HepG2 (cell line): ENCODE data around the gene TIMM13. TPM values are rescaled to one million over a fixed set of nuclear protein-coding genes. Genes with fewer than 3 reads are reported as not detected.
A peak's percentile ranks its signal among the peaks of the same experiment; 100 is the strongest.

ENCODE experiments used
- DNMT1 ChIP-seq: sonication (generic); formaldehyde crosslinking; IDR thresholded peaks from 2 replicates; pipeline ENCODE4 v1.5.1; 2020; ENCODE audit warnings: mild to moderate bottlenecking, missing genetic modification reagents
- DNMT3B ChIP-seq: conservative IDR thresholded peaks from 2 replicates; pipeline ENCODE4 v1.6.1; 2016; ENCODE audit warnings: missing biosample characterization, control low read depth
- MED8 ChIP-seq: sonication (generic); formaldehyde crosslinking; IDR thresholded peaks from 2 replicates; pipeline ENCODE4 v1.8.1; 2023; ENCODE audit warnings: mild to moderate bottlenecking, missing genetic modification reagents; ENCODE audit not compliant: insufficient replicate concordance
- NBN ChIP-seq: fragments of 450-650 bp; conservative IDR thresholded peaks from 2 replicates; pipeline ENCODE4 v1.6.1; 2017
- NFIB ChIP-seq: sonication (generic); formaldehyde crosslinking; IDR thresholded peaks from 2 replicates; pipeline ENCODE4 v1.9.0; 2021; ENCODE audit warnings: missing genetic modification reagents, mild to moderate bottlenecking, borderline replicate concordance
- PLSCR1 ChIP-seq: sonication (generic); formaldehyde crosslinking; IDR thresholded peaks from 2 replicates; pipeline ENCODE4 v1.5.0; 2020; ENCODE audit warnings: missing genetic modification reagents, mild to moderate bottlenecking, borderline replicate concordance
- POGK ChIP-seq: sonication (generic); formaldehyde crosslinking; conservative IDR thresholded peaks from 2 replicates; pipeline ENCODE4 v1.8.0; 2022; ENCODE audit warnings: mild to moderate bottlenecking, moderate library complexity, missing genetic modification reagents
- SP1 ChIP-seq, 2 experiments: fragments of 450-650 bp in 1 of 2; sonication (generic) in 1 of 2; formaldehyde crosslinking in 1 of 2; IDR thresholded peaks; 2 replicates each; pipeline versions ENCODE4 v1.4.0 to v1.6.1; 2016 to 2020; ENCODE audit warnings: missing genetic modification reagents in 1 of 2
- ZHX2 ChIP-seq, 2 experiments: sonication (generic) in 1 of 2; formaldehyde crosslinking in 1 of 2; IDR thresholded peaks; 2 replicates each; pipeline versions ENCODE4 v1.6.1 to v1.9.0; 2014 to 2022; ENCODE audit warnings: antibody characterized with exemption in 1 of 2, borderline replicate concordance in 1 of 2, inconsistent platforms in 1 of 2, low read depth in 1 of 2, missing genetic modification reagents in 1 of 2
- ZNF20 ChIP-seq: sonication (generic); formaldehyde crosslinking; IDR thresholded peaks from 2 replicates; pipeline ENCODE4 v1.4.0; 2020; ENCODE audit warnings: mild to moderate bottlenecking, moderate library complexity, missing genetic modification reagents
- ZNF512B ChIP-seq: sonication (generic); formaldehyde crosslinking; IDR thresholded peaks from 2 replicates; pipeline ENCODE4 v1.5.1; 2020; ENCODE audit warnings: missing genetic modification reagents, mild to moderate bottlenecking, borderline replicate concordance
- ZNF670 ChIP-seq: sonication (generic); formaldehyde crosslinking; IDR thresholded peaks from 2 replicates; pipeline ENCODE4 v1.8.0; 2022; ENCODE audit warnings: mild to moderate bottlenecking, missing genetic modification reagents, borderline replicate concordance
- ZSCAN5A ChIP-seq: sonication (generic); formaldehyde crosslinking; IDR thresholded peaks from 2 replicates; pipeline ENCODE4 v1.8.0; 2022; ENCODE audit warnings: mild to moderate bottlenecking, missing genetic modification reagents, borderline replicate concordance
- polyA plus RNA-seq, 8 experiments: library from polyadenylated mRNA; depleted of rRNA in 3 of 8; stranded (reverse) in 7 of 8; unstranded in 1 of 8; fragments of >200 nt; fragmentation: Illumina TruSeq in 4 of 8; extraction: Trizol in 4 of 8; gene quantifications; 2 replicates each; pipeline versions ENCODE4 v1.2.1 to v1.2.3, GENCODE V29; 2011 to 2016; ENCODE audit warnings: low read depth in 4 of 8, missing spikeins in 1 of 8, mixed read lengths in 1 of 8; ENCODE audit not compliant: insufficient read depth in 1 of 8
- total RNA-seq, 5 experiments: library from RNA; depleted of rRNA; stranded (reverse); fragments of >200 nt; fragmentation: Illumina TruSeq; extraction: Trizol; gene quantifications; 2 replicates each; pipeline ENCODE4 v1.2.3, GENCODE V29; 2016; ENCODE audit warnings: low read depth in 1 of 5

The TIMM13 gene
- total and polyA plus RNA-seq, 2 of the 13 experiments (the other 11 are each of a cell fraction or from before 2014, with no cell fraction given): 48.4 to 108 TPM

GRCh38 chr19:2427429-2428320, at the start of gene TIMM13 (continued):
- no peak for TF ChIP-seq PLSCR1 (CRISPR knock-in tag)
- TF ChIP-seq MED8: peak; percentile 41
- TF ChIP-seq NFIB (CRISPR knock-in tag): no peak
- TF ChIP-seq DNMT1: no peak
- TF ChIP-seq ZNF670 (CRISPR knock-in tag): no peak
- TF ChIP-seq ZNF20 (CRISPR knock-in tag): peak; percentile 86; the same call in 1 of the 2 replicates
- no peak for TF ChIP-seq NBN
- peak; percentile 82 for TF ChIP-seq ZSCAN5A
- TF ChIP-seq DNMT3B: 0 out of 2 replicates have a peak, but pooled peaks have one; percentile 24
- 0 out of 2 replicates have a peak, but pooled peaks have one; percentile 54 for TF ChIP-seq POGK (CRISPR knock-in tag)
- peak; percentile 6; the same call in 1 of the 2 replicates for TF ChIP-seq ZNF512B (CRISPR knock-in tag)
- TF ChIP-seq ZHX2 (IDR thresholded peaks at IDR 0.05; ENCODE audit: low read depth): peak; percentile 20; the same call in 1 of the 2 replicates
- TF ChIP-seq ZHX2 (CRISPR knock-in tag; IDR thresholded peaks at IDR 0.05; ENCODE audit: borderline replicate concordance): peak; percentile 52
- TF ChIP-seq SP1 (IDR thresholded peaks at IDR 0.05): no peak
- TF ChIP-seq SP1 (CRISPR knock-in tag; IDR thresholded peaks at IDR 0.05): peak; percentile 94
